Activated CD4-positive, alpha-beta T cell treated with anti-CD3 and anti-CD28 coated beads for 36 hours (primary cell): ENCODE data around the gene MEOX1. TPM values are rescaled to one million over a fixed set of nuclear protein-coding genes. Genes with fewer than 3 reads are reported as not detected.
"Not testable (repeated sequence)": the region's sequence is repeated elsewhere in the genome, so short reads cannot be mapped to it uniquely, and the experiment has no call there.

Experiments used
- ATAC-seq: fragments of 200-7000 bp; cut with Tn5 transposase; one replicate; pipeline ENCODE4 v1.10.0; 2021; ENCODE audit warnings: mild to moderate bottlenecking, moderate library complexity
- CTCF ChIA-PET: fragments of 350-600 bp; sonication (Branson Sonifier 250); formaldehyde crosslinking; loops from one replicate; lab custom pipeline; 2021; ENCODE audit warnings: antibody characterized with exemption; lab: Charles Lee
- POLR2A ChIA-PET: fragments of 350-600 bp; sonication (Branson Sonifier 250); formaldehyde crosslinking; loops from one replicate; lab custom pipeline; 2021; ENCODE audit warnings: antibody characterized with exemption, inconsistent platforms; lab: Charles Lee
- DNase-seq: peaks from one replicate; pipeline ENCODE4 v3.0.0-alpha.2; 2020
- H3K27ac Mint-ChIP-seq: one replicate; pipeline ENCODE4 v1.8.0; 2021; ENCODE audit warnings: mixed read lengths
- H3K27me3 Mint-ChIP-seq: one replicate; pipeline ENCODE4 v1.8.0; 2021; ENCODE audit warnings: mixed read lengths
- H3K36me3 Mint-ChIP-seq: one replicate; pipeline ENCODE4 v1.8.0; 2021; ENCODE audit warnings: low read depth, mixed read lengths
- H3K4me1 Mint-ChIP-seq: one replicate; pipeline ENCODE4 v1.8.0; 2021; ENCODE audit warnings: mixed read lengths
- H3K4me3 Mint-ChIP-seq: one replicate; pipeline ENCODE4 v1.8.0; 2021; ENCODE audit warnings: mild to moderate bottlenecking, moderate library complexity, mixed read lengths
- H3K9me3 Mint-ChIP-seq: one replicate; pipeline ENCODE4 v1.8.0; 2021; ENCODE audit warnings: low read depth, mixed read lengths
- intact Hi-C, 2 experiments: fragments of 100-400 bp; cut with DNase I in 1 of 2; cut with micrococcal nuclease in 1 of 2; formaldehyde crosslinking; loops; one replicate each; pipeline versions ENCODE4 v1.14.2 to v1.15.1; 2022 to 2024; cut with DNase I, micrococcal nuclease
- total RNA-seq, 2 experiments: library from RNA; stranded (reverse); gene quantifications; one replicate each; pipeline ENCODE4 v1.2.3, GENCODE V29; 2021

MEOX1 gene
- total RNA-seq, 2 experiments from 2014 or later: 0.34 to 0.65 TPM

DNA sequence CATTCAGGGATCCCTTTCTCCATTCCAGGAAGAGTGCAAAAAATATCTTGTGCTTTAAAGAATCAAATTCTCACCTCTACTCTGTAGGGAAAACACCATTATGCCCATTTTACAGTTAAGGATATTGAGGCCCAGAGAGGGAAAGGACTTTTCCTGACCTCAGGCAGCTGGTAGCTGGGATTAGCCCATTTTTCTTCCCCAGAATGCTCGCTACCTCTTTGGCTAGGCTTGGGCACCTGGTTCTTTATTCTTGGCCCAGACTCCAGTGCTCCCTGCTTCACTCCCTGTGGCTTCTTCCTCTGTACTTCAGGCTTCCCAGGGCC, 45.7 kb downstream of the MEOX1 start:
- Mint-ChIP-seq H3K36me3 (no peaks in the 10 kb centered on the region), H3K4me3 (no peak overlapping the region), H3K9me3 (no peaks in the 10 kb centered on the region), H3K27ac (no peak overlapping the region), H3K27me3 (no peaks in the 10 kb centered on the region), H3K4me1 (no peaks in the 10 kb centered on the region)
- ChIA-PET POLR2A (no interaction called here), CTCF (no interaction called here)
- intact Hi-C loops: no loop called here
- ATAC-seq (no peak), DNase-seq (no peak)

DNA sequence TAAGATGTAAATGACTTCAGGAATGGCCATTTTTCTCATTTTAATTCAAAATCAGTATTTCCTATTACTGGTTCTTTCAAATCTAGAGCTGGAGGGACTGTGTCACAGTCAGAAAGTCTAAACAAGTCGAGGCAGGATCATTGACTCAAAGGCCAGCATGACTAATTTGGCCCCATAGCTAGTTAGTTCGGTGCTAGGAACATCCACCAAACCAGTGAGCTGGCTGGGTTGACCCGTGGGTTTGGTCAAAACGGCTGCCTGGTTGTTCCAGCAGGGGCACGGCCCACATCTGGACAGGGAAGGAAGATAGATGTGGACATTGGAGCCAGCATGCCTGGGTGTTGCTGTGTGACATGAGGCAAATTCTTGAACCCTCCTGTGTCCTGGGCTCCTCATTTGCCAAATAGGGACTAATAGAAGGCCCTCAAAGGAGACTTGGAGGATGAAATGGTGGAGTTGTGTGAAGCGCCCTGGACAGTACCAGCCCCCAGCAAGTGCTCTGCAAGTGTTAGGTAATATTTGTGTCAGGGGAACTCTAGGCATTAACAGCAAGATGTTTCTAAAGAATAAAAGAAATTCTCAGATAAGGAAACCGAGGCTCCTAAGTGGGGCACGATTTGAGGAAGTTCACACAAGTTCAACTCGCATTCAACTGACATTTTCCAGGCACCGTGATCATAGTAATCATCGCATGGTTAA, 46.2 kb downstream of the MEOX1 start:
- H3K4me3 Mint-ChIP-seq: no peak overlapping the region
- CTCF ChIA-PET: no interaction called here
- H3K36me3 Mint-ChIP-seq: no peaks in the 10 kb centered on the region
- no peak overlapping the region for H3K27ac Mint-ChIP-seq
- no peaks in the 10 kb centered on the region for H3K4me1 Mint-ChIP-seq
- ATAC-seq (no peak), DNase-seq (no peak)
- POLR2A ChIA-PET: no interaction called here
- intact Hi-C loops: no loop called here
- H3K27me3 Mint-ChIP-seq: no peaks in the 10 kb centered on the region
- H3K9me3 Mint-ChIP-seq: no peaks in the 10 kb centered on the region

DNA sequence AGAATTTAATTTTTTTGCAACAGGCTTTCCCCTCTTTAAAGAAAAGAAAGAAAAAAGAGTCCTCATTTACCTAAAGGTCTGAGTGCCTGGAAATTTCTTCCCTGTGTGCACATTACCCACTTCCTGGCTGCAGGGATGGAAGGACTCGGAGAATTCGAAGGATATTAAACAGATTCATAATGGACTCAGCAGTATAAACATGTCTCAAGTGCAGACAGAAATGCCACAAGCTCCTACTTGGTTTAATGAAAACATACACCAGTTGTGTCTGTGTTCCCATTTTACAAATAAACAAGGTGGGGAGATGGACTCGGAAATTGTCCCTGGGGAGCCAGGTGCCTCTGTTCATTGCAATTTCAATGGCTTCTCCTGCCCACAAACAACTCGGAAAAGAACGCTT, 47.2 kb downstream of the MEOX1 start:
- Mint-ChIP-seq H3K4me1 (peaks cover 2% of the 10 kb centered on the region), H3K27ac (no peak overlapping the region), H3K4me3 (no peak overlapping the region), H3K36me3 (no peaks in the 10 kb centered on the region), H3K27me3 (no peaks in the 10 kb centered on the region), H3K9me3 (no peaks in the 10 kb centered on the region)
- no peak for DNase-seq
- no peak for ATAC-seq
- POLR2A ChIA-PET: interaction anchor here (0.6 kb wide), 1 partner anchor 241 kb away, joined by 3 read pairs; no protein-coding TSS in a partner anchor
- intact Hi-C loops: no loop called here
- CTCF ChIA-PET: interaction anchor here (1.2 kb wide), 1 partner anchor 152 kb away, joined by 4 read pairs; no protein-coding TSS in a partner anchor

DNA sequence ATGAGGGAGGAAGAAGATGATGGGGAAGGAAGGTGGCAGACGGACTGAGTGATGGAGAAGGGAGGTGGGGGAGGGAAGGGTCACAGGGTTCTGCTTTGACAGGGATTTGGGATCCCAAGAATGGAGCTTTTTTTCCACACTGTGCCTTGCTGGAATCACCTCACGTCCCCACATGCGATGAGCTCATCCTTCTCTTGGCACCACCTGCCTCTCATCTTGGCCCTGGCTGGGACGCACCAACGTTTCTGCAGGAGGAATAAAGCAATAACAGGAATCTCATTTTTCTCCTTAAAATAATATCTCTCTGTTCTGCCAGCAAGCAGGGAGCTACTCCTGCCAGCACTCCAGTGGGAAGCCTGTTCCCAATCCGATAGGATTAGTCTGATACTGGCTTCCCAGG, 47.8 kb downstream of the MEOX1 start:
- CTCF ChIA-PET: interaction anchor here (0.5 to 1.2 kb wide), 2 partner anchors 102 to 152 kb away, joined by 3 to 4 read pairs; no protein-coding TSS in a partner anchor
- DNase-seq: no peak
- Mint-ChIP-seq H3K27ac (no peak overlapping the region), H3K4me3 (no peak overlapping the region), H3K27me3 (no peaks in the 10 kb centered on the region), H3K9me3 (no peaks in the 10 kb centered on the region), H3K36me3 (no peaks in the 10 kb centered on the region), H3K4me1 (peaks cover 5% of the 10 kb centered on the region)
- POLR2A ChIA-PET: interaction anchor here (0.6 kb wide), 1 partner anchor 241 kb away, joined by 3 read pairs; no protein-coding TSS in a partner anchor
- intact Hi-C loops: no loop called here
- no peak for ATAC-seq

DNA sequence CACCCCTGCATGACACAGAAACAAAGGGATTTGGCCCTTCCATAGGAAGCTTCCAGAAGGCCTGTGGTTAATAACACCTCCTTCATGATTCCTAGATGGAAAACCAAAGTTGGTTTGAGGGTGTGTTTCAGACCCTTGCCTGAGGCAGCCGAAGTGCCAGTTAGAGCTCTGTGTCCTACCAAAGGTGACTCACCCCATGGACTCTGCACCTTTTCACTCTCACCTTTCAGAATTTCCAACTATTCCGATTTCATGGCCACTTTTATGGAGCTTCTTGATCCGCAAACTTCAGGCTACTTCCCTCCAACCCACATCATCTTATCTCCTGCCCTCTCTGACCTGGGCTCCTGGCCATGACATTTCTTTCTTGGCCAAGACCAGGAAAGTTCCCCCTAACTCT, 49.2 kb downstream of the MEOX1 start:
- Mint-ChIP-seq H3K27me3 (no peaks in the 10 kb centered on the region), H3K4me3 (no peak overlapping the region), H3K9me3 (no peaks in the 10 kb centered on the region), H3K4me1 (peaks cover 8% of the 10 kb centered on the region), H3K27ac (no peak overlapping the region), H3K36me3 (no peaks in the 10 kb centered on the region)
- ATAC-seq: no peak
- ChIA-PET CTCF (interaction anchor here (0.6 kb wide), 1 partner anchor 109 kb away, joined by 3 read pairs; no protein-coding TSS in a partner anchor), POLR2A (no interaction called here)
- DNase-seq: no peak
- intact Hi-C loops: no loop called here

DNA sequence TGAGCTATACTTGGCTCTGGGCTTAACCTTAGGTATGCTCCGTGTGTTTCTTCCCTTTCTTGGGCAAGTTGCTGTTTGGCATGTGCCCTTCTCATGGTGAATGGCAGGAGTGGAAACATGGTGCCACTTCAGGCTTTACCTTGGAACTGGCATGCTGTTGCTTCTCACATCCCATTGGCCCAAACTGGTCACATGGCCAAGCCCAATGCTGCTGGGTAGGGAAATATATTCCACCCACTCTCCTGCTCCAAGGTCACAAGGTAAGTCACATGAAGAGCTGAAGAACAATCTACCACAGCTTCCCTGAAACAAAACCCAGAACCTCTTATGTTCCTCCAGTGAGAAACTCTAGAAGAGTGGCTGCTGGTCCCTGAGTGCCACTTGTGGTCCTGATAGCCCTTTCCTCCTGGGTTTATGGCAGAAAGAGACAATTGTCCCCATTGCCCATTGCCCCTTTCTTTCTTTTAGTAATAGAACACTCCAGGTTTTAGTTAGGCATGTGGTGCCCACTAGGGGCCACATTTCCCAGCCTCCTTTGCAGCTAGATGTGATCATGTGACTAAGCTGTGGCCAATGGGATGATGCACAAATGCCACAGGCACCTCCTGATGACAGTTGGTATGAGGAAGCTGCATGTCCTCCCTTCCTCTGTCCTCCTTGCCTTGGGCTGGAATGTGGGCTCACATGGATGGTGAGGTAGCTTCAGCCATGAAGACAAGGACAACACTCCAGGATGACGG, 50.3 kb downstream of the MEOX1 start:
- H3K9me3 Mint-ChIP-seq: no peaks in the 10 kb centered on the region
- intact Hi-C loops: no loop called here
- H3K4me1 Mint-ChIP-seq: peaks cover 8% of the 10 kb centered on the region
- no peaks in the 10 kb centered on the region for H3K36me3 Mint-ChIP-seq
- ATAC-seq (no peak), DNase-seq (no peak)
- no peaks in the 10 kb centered on the region for H3K27me3 Mint-ChIP-seq
- ChIA-PET CTCF (interaction anchor here (0.9 kb wide), 1 partner anchor 25 kb away, joined by 3 read pairs; no protein-coding TSS in a partner anchor), POLR2A (no interaction called here)
- no peak overlapping the region for H3K27ac Mint-ChIP-seq
- no peak overlapping the region for H3K4me3 Mint-ChIP-seq

DNA sequence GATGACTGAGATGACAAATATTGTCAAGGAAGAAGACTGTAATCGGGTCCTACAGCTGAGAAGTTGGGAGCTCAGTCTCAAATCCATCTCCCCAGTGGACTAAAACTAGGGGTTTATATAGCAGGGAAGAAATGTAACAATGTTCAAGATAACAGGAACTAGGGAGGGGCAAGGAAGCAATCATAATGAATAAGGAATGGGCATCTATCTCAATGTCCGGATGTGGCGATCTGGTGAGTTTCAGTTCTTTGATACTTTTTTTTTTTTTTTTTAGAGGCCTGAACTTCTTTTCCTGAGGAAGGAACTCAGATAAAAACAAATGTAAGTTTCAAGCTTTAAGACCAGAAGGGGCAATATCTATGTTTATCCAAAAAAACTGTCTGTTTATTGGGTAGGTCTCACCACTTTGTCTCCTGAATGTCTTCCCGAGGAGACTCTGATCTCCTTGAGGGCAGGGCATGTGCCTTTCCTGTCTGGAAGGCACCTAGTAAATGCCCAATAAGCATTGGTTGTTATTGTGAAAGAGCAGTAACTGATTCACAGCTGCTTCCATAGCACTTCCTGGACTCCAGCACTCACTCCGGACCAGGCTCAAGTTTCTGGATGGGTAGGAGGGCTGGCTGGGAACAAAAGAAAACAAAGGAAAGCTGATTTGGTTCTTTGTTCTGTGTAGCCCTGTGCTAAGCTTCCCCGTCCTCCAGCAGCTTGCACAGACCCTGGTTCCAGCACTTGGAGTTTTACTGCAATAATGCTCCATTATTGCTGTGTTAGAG, 51.9 kb downstream of the MEOX1 start:
- DNase-seq (no peak), ATAC-seq (no peak)
- no peaks in the 10 kb centered on the region for H3K9me3 Mint-ChIP-seq
- intact Hi-C loops: loop anchor here (2.0 to 5.0 kb wide), 3 partner anchors 53 to 513 kb away; partner anchors contain the start of gene HDAC5 (in 1 of the 2)
- H3K27me3 Mint-ChIP-seq: no peaks in the 10 kb centered on the region
- H3K36me3 Mint-ChIP-seq: no peaks in the 10 kb centered on the region
- H3K4me1 Mint-ChIP-seq: peaks cover 8% of the 10 kb centered on the region
- POLR2A ChIA-PET: interaction anchor here (0.5 to 1.0 kb wide), 4 partner anchors 65 to 242 kb away, joined by 3 to 6 read pairs (median 4); no protein-coding TSS in a partner anchor
- no peak overlapping the region for H3K4me3 Mint-ChIP-seq
- no peak overlapping the region for H3K27ac Mint-ChIP-seq
- CTCF ChIA-PET: interaction anchor here (0.6 to 1.4 kb wide), 3 partner anchors 33 to 68 kb away, joined by 3 to 4 read pairs (median 3); no protein-coding TSS in a partner anchor

DNA sequence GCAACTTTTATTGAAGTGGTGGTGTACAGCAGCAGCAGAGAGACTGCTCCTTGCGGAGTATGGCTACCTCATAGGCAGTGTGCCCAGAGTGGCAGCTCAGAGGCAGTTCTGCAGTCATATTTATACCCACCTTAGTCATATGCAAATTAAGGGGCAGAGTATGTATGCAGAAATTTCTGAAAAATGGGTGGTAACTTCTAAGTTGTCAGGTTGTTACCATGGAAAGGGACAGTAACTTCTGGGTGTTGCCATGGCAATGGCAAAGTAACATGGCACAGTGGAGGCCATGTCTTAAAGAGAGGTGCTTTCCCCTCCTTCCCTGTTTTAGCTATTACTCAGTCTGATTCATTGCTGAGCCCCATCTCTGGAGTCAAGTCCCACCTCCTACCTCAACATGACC, 53.4 kb downstream of the MEOX1 start:
- peak; percentile 85 for DNase-seq
- Mint-ChIP-seq H3K36me3 (no peaks in the 10 kb centered on the region), H3K4me3 (no peak overlapping the region), H3K27me3 (no peaks in the 10 kb centered on the region), H3K27ac (peak overlapping the region; percentile 73), H3K9me3 (no peaks in the 10 kb centered on the region), H3K4me1 (peaks cover 8% of the 10 kb centered on the region)
- intact Hi-C loops: loop anchor here (1.0 to 5.0 kb wide), 8 partner anchors 54 to 514 kb away; partner anchors contain the start of genes ETV4 (in 1 of the 2) and HDAC5 (in 1 of the 2)
- peak; percentile 97 for ATAC-seq
- ChIA-PET CTCF (interaction anchor here (0.7 to 1.9 kb wide), 2 partner anchors 60 to 65 kb away, joined by 3 to 4 read pairs; no protein-coding TSS in a partner anchor), POLR2A (interaction anchor here (1.0 to 1.3 kb wide), 2 partner anchors 241 to 266 kb away, joined by 5 read pairs; no protein-coding TSS in a partner anchor)

DNA sequence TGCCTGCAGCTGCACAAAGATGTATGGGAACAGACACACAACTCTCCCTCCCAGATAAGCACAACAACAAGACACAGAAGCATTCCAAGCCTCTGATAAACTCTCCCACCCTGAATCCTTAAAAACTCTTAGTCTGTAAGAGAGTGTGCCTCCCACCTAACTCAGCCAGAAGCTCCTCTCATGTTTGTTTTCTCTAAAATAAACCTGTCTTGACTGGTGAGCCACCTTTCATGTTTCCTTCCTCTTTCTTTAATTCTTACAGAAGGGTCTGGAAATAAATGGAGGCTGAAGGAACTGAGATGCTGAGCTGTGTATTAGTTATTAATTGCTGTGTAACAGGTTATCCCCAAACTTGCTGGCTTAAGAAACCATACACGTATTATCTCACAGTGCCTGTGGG, 57.2 kb downstream of the MEOX1 start:
- ATAC-seq: no peak
- H3K27me3 Mint-ChIP-seq: no peaks in the 10 kb centered on the region
- no peak overlapping the region for H3K4me3 Mint-ChIP-seq
- POLR2A ChIA-PET: no interaction called here
- no peak for DNase-seq
- H3K27ac Mint-ChIP-seq: no peak overlapping the region
- intact Hi-C loops: no loop called here
- no peaks in the 10 kb centered on the region for H3K9me3 Mint-ChIP-seq
- peaks cover 9% of the 10 kb centered on the region for H3K4me1 Mint-ChIP-seq
- CTCF ChIA-PET: interaction anchor here (0.7 to 1.4 kb wide), 3 partner anchors 28 to 161 kb away, joined by 3 to 4 read pairs (median 3); no protein-coding TSS in a partner anchor
- H3K36me3 Mint-ChIP-seq: no peaks in the 10 kb centered on the region

DNA sequence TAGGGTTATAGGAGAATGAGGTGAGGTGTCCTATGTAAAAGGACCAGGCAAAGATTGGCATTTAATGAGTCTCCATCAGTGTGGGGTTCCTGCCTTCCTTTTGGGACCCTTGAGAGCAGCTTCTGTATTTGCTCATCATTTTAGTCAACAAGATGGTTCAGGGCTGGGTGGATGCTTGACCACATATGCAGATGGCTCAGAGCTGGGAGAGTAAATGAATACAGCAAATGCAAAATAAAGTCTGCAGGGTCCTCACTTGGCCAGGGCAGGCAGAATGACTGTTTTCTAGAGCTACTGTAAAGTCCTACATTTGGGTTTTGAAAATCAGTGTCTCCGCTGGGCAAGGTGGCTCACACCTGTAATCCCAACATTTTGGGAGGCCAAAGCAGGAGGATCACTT, 58.4 kb downstream of the MEOX1 start:
- ATAC-seq (no peak), DNase-seq (no peak)
- Mint-ChIP-seq H3K9me3 (no peaks in the 10 kb centered on the region), H3K4me3 (no peak overlapping the region), H3K4me1 (peaks cover 4% of the 10 kb centered on the region), H3K27ac (no peak overlapping the region), H3K27me3 (no peaks in the 10 kb centered on the region), H3K36me3 (no peaks in the 10 kb centered on the region)
- CTCF ChIA-PET: interaction anchor here (0.6 kb wide), 1 partner anchor 15 kb away, joined by 4 read pairs; no protein-coding TSS in a partner anchor
- intact Hi-C loops: no loop called here
- POLR2A ChIA-PET: no interaction called here

DNA sequence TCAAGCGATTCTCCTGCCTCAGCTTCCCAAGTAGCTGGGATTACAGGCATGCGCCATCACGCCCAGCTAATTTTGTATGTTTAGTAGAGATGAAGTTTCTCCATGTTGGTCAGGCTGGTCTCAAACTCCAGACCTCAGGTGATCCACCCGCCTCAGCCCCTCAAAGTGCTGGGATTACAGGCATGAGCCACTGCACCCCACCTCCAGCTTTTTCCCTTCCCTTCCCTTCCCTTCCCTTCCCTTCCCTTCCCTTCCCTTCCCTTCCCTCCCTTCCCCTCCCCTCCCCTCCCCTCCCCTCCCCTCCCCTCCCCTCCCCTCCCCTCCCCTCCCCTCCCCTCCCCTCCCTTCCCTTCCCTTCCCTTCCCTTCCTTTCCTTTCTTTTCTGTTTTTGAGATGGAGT, 59.2 kb downstream of the MEOX1 start:
- H3K27ac Mint-ChIP-seq, POLR2A ChIA-PET, H3K4me1 Mint-ChIP-seq, H3K9me3 Mint-ChIP-seq, H3K4me3 Mint-ChIP-seq, intact Hi-C loops, DNase-seq, H3K36me3 Mint-ChIP-seq, ATAC-seq, H3K27me3 Mint-ChIP-seq: not testable (repeated sequence)
- CTCF ChIA-PET: interaction anchor here (0.6 to 1.0 kb wide), 2 partner anchors 15 to 71 kb away, joined by 3 to 4 read pairs; no protein-coding TSS in a partner anchor
